Hepatic stellate cell (primary cell): Measurements from ENCODE around the gene NCDN.

Source experiments
- DNase-seq: peaks from one replicate; pipeline ENCODE4 v3.0.0; 2011; ENCODE audit warnings: low spot score

NCDN gene

GRCh38 chr1:35554266-35555211 is 3.1 kb upstream of the NCDN start:
- DNase-seq: no peak

- DNase-seq: no peak
Observed at GRCh38 chr1:35555212-35555584, 2.4 kb upstream of the NCDN start.

- no peak for DNase-seq
Observed at GRCh38 chr1:35555601-35556477, 1.8 kb upstream of the NCDN start.

GRCh38 chr1:35556484-35557117 is 998 bp upstream of the NCDN start:
- no peak for DNase-seq

- DNase-seq: peak; percentile 95
Observed at GRCh38 chr1:35557118-35557610, 435 bp upstream of the NCDN start, which contains the start of gene KIAA0319L. TSS of gene KIAA0319L (minus strand) at chr1:35557403. CDS start at chr1:35554491, 2,912 bp downstream.

- DNase-seq: no peak
Observed at GRCh38 chr1:35558374-35559316, 1.0 kb downstream of the NCDN start.

- DNase-seq: no peak
Observed at GRCh38 chr1:35559317-35559944, 1.8 kb downstream of the NCDN start.

- DNase-seq: no peak
Observed at GRCh38 chr1:35560256-35561225, 2.9 kb downstream of the NCDN start.

GRCh38 chr1:35561297-35561971 is 3.8 kb downstream of the NCDN start:
- DNase-seq: no peak

GRCh38 chr1:35561972-35562680 is 4.5 kb downstream of the NCDN start:
- no peak for DNase-seq

- DNase-seq: no peak
Observed at GRCh38 chr1:35563166-35563565, 5.6 kb downstream of the NCDN start.

- DNase-seq: peak; percentile 89
Observed at GRCh38 chr1:35564037-35564883, 6.7 kb downstream of the NCDN start.

GRCh38 chr1:35564884-35565741 is 7.5 kb downstream of the NCDN start:
- DNase-seq: no peak

GRCh38 chr1:35565742-35566133 is 8.1 kb downstream of the NCDN start:
- DNase-seq: no peak

GRCh38 chr1:35567947-35568558 is 10.5 kb downstream of the NCDN start:
- DNase-seq: no peak

- DNase-seq: peak; percentile 86
Observed at GRCh38 chr1:35568975-35569395, 11.4 kb downstream of the NCDN start.
